ENCODE data around the gene OXLD1.
A peak's percentile ranks its signal among the peaks of the same experiment; 100 is the strongest.

OXLD1 gene

DNA sequence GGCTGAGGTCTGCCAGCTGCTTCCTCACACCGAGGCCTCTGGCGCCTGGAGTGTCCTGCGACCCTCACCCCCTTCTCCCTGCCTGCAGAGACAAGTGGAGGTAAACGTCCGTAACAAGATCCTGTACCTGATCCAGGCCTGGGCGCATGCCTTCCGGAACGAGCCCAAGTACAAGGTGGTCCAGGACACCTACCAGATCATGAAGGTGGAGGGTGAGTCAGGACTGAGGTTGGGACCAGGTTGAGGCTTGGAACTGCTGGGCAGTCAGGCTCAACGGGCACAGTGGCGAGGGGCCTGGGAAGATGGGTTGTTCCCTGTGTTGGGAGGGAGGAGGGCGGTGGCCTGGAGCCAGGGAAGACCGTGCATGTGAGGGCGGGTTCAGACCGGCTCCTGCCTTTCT lies 22.2 kb upstream of the OXLD1 start:
- no peak for DNase-seq (ENCODE audit: low read depth, low spot score)
- no peak overlapping the region for H3K4me3 ChIP-seq (ENCODE audit: low read depth, low read length)
- in situ Hi-C loops (cut with HindIII; ENCODE audit: low sequenced_read_pairs) = no loop called here
- TF ChIP-seq, protein P1, sequence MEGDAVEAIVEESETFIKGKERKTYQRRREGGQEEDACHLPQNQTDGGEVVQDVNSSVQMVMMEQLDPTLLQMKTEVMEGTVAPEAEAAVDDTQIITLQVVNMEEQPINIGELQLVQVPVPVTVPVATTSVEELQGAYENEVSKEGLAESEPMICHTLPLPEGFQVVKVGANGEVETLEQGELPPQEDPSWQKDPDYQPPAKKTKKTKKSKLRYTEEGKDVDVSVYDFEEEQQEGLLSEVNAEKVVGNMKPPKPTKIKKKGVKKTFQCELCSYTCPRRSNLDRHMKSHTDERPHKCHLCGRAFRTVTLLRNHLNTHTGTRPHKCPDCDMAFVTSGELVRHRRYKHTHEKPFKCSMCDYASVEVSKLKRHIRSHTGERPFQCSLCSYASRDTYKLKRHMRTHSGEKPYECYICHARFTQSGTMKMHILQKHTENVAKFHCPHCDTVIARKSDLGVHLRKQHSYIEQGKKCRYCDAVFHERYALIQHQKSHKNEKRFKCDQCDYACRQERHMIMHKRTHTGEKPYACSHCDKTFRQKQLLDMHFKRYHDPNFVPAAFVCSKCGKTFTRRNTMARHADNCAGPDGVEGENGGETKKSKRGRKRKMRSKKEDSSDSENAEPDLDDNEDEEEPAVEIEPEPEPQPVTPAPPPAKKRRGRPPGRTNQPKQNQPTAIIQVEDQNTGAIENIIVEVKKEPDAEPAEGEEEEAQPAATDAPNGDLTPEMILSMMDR (IDR thresholded peaks at IDR 0.05; ENCODE audit: low read depth, low read length) = no peak

DNA sequence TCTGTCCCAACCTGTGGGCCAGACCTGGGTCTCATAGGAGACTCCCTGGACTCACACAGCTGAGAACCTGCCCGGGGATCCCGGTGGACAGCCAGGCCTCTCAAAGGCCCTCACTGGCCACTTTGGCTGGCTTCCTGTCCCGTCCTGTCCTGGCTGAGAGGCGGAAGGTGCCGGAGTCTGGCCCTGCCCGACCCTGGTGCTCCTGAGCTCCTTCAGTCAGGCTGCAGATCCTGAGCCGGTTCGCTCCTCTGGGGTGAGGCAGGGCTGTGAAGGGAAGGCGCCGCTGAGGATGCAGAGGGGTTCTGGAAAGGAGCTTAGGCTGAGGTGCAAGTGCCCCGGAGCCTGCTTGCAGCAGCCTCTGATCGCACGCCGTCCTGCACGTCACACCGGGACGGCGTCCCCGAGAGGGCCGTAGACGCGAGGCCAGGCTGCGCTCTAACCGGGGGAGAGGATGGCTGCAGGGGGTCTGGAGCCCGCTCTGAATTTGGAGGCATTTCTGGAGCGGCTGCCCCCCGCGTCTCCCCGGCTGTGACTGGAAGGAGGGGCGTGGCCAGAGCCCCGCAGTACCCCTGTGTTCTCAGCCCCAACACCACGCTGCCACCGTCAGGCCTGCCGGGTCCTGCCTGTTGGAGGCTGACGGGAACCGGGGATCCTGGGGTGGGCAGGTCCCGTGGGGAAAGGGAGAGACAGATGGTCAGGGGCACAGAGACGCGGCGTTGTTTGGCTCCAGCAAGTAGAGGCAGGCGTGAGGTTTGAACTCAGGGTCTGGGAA lies 21.6 kb upstream of the OXLD1 start:
- H3K4me3 ChIP-seq (ENCODE audit: low read depth, low read length) = no peak overlapping the region
- TF ChIP-seq, protein P1 (IDR thresholded peaks at IDR 0.05; ENCODE audit: low read depth, low read length) = no peak
- in situ Hi-C loops (cut with HindIII; ENCODE audit: low sequenced_read_pairs) = no loop called here
- DNase-seq (ENCODE audit: low read depth, low spot score) = no peak

DNA sequence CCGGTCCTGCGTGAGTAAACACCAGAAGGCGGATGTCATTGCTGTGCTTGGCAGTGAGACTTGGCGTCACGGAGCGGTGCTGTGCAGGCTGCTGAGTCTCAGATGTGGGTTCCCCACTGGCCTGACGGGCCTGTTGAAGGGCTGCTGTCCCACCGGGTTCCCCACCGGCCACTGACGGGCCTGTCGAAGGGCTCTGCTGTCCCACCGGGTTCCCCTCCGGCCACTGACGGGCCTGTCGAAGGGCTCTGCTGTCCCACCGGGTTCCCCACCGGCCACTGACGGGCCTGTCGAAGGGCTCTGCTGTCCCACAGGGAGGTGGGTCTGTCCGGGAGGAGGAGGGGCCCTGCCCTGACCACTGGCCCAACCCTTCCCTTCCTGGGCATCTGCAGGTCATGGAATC lies 20.2 kb upstream of the OXLD1 start:
- TF ChIP-seq, protein P1 (IDR thresholded peaks at IDR 0.05; ENCODE audit: low read depth, low read length) = no peak
- no peak overlapping the region for H3K4me3 ChIP-seq (ENCODE audit: low read depth, low read length)

DNA sequence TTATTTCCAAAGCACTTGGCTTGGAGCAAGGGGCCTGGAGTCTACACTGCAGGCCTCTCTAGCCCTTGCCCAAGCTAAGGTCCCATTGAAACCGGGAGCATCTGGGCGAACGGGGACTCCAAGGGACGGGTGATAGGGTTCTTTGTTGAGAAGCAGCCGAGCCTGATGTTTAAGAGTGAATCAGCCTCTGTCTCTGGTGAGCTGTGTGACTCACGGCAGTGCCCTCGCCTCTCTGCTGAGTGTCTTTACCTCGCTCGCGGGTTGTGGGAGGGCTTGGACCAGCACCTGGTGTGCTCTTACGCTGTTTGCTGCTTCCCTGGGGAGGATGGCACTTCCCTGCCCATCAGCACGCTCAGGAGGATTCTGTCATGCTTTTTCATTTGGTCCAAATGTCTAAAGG lies 18.7 kb upstream of the OXLD1 start:
- TF ChIP-seq, protein P1 (IDR thresholded peaks at IDR 0.05; ENCODE audit: low read depth, low read length) = no peak
- in situ Hi-C loops (cut with HindIII; ENCODE audit: low sequenced_read_pairs) = no loop called here
- DNase-seq (ENCODE audit: low read depth, low spot score) = peak; percentile 54
- H3K4me3 ChIP-seq (ENCODE audit: low read depth, low read length) = peak overlapping the region; percentile 94

More for the DNA sequence above, 20.2 kb upstream of the OXLD1 start:
- DNase-seq (ENCODE audit: low read depth, low spot score) = no peak
- in situ Hi-C loops (cut with HindIII; ENCODE audit: low sequenced_read_pairs) = no loop called here

DNA sequence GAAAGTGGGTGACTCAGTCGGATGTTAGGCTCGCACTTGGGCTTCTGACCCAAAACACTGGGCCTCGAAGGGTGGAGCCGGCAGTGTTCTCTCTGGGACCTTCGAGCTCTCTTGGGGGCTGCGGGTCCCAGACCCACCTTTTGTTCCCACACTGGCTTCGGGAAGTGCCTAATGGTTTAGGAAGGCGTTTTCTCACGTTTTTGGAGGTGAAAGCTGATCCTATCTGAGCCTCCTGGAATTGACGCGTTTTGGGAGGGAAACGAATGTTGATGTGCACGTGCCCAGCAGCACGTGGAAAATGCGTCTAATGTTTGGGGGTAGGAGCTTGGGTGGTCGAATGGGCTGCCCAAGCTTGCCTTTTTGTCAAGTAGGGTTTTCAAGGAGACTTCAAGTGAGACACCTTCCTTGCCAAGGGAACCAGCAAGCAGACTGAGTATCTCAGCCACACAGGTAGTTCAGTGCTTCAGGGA lies 18.1 kb upstream of the OXLD1 start:
- in situ Hi-C loops (cut with HindIII; ENCODE audit: low sequenced_read_pairs) = no loop called here
- TF ChIP-seq, protein P1 (IDR thresholded peaks at IDR 0.05; ENCODE audit: low read depth, low read length) = no peak
- peak; percentile 77 for DNase-seq (ENCODE audit: low read depth, low spot score)
- H3K4me3 ChIP-seq (ENCODE audit: low read depth, low read length) = peak overlapping the region; percentile 94

DNA sequence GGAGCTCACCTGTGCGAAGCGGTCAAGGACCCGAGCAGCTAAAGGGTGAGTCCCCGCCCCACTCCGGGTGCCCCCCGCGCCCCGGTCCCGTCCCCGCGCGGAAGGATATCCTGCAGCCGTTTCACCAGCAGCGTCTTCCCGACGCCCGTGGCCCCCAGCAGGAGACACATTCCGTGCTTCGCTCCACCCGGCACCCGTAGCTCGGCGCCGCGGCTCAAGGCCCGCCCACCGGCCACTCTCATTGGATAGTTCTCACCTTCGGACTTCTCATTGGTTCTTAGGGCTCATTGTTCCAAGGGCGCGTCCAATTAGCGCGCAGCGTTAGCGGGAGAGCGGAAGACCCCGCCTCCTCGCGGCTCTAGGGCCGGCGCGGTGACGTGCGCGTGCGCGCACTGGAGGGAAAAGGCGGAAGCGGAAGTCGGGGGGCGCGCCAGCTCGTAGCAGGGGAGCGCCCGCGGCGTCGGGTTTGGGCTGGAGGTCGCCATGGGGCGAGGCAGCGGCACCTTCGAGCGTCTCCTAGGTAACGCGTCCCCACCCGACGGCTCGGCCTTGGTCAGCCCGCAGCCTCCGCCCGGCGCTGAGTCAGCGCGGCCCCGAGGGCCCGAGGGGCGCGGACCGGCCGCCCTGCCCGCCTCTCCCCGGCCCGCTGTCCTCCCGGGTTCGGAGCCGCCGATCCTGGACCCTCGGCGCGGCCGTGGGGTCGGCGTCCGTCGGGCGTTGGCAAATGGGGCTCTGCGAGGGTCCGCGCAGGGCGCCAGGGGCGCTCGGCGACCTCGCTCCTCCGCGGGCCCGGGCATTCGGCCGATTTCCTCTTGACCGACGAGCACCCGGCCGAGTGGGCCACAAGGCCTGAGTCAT lies 17.4 kb upstream of the OXLD1 start, which contains the start of the genes ARL16 and HGS:
ARL16 (minus strand) TSS at position 214 of the 858 bp plus-strand sequence; CDS start at position 170, 44 bp downstream.
HGS (plus strand) TSS at position 428 of the 858 bp plus-strand sequence; CDS start at position 484, 56 bp downstream.
- in situ Hi-C loops (cut with HindIII; ENCODE audit: low sequenced_read_pairs) = no loop called here
- DNase-seq (ENCODE audit: low read depth, low spot score) = peak; percentile 100
- peak within 1 kb of the TSS; percentile 94 for H3K4me3 ChIP-seq (ENCODE audit: low read depth, low read length)
- TF ChIP-seq, protein P1 (IDR thresholded peaks at IDR 0.05; ENCODE audit: low read depth, low read length) = no peak
